DND-41 (cell line): ENCODE results near the gene HGD.
"Not testable (repeated sequence)": the region's sequence is repeated elsewhere in the genome, so short reads cannot be mapped to it uniquely, and the experiment has no call there.

Source experiments
- ATAC-seq: fragments of 200-7000 bp; cut with Tn5 transposase; 3 replicates; pipeline ENCODE4 v1.9.1; 2021; ENCODE audit warnings: low read depth; ENCODE audit not compliant: insufficient read depth
- DNase-seq: peaks from one replicate; pipeline ENCODE4 v3.0.0-alpha.2; 2020
- H2AFZ ChIP-seq: 2 replicates; pipeline ENCODE4 v1.6.0; 2012; ENCODE audit warnings: low read depth, low read length
- H3K27ac ChIP-seq: 2 replicates; pipeline ENCODE4 v1.5.1; 2012; ENCODE audit warnings: low read length, inconsistent platforms
- H3K27me3 ChIP-seq: fragments of 200-600 bp; sonication (generic); 2 replicates; pipeline ENCODE4 v1.6.0; 2012; ENCODE audit warnings: low read length, mild to moderate bottlenecking, inconsistent platforms; ENCODE audit not compliant: insufficient read depth, poor library complexity
- H3K36me3 ChIP-seq: 2 replicates; pipeline ENCODE4 v1.5.1; 2012; ENCODE audit warnings: low read length, inconsistent platforms; ENCODE audit not compliant: insufficient read depth
- H3K4me1 ChIP-seq: 2 replicates; pipeline ENCODE4 v1.5.1; 2012; ENCODE audit warnings: mild to moderate bottlenecking, low read length; ENCODE audit not compliant: insufficient read depth
- H3K4me2 ChIP-seq: 2 replicates; pipeline ENCODE4 v1.6.0; 2012; ENCODE audit warnings: mild to moderate bottlenecking, moderate library complexity, low read length, inconsistent platforms; ENCODE audit not compliant: insufficient read depth
- H3K4me3 ChIP-seq, 2 experiments: fragments of 200-600 bp in 1 of 2; shearing (Covaris generic) in 1 of 2; 2 replicates each; pipeline ENCODE4 v1.5.1; 2012 to 2016; ENCODE audit warnings: inconsistent platforms in 2 of 2, low read length in 2 of 2, mild to moderate bottlenecking in 2 of 2, low read depth in 1 of 2, moderate library complexity in 1 of 2
- H3K79me2 ChIP-seq: 2 replicates; pipeline ENCODE4 v1.6.0; 2012; ENCODE audit warnings: low read length, inconsistent platforms; ENCODE audit not compliant: insufficient read depth
- H3K9ac ChIP-seq: 2 replicates; pipeline ENCODE4 v1.6.0; 2012; ENCODE audit warnings: low read depth, mild to moderate bottlenecking, inconsistent platforms, low read length, moderate library complexity
- H3K9me3 ChIP-seq: 2 replicates; pipeline ENCODE4 v1.5.1; 2012; ENCODE audit warnings: low read length, moderate library complexity, mild to moderate bottlenecking, inconsistent platforms; ENCODE audit not compliant: insufficient read depth, severe bottlenecking
- H4K20me1 ChIP-seq: 2 replicates; pipeline ENCODE4 v1.6.0; 2012; ENCODE audit warnings: low read length; ENCODE audit not compliant: insufficient read depth
- EZH2 ChIP-seq: IDR thresholded peaks from 3 replicates; pipeline ENCODE4 v1.6.1; 2012; ENCODE audit warnings: borderline replicate concordance, low read depth, mild to moderate bottlenecking, moderate library complexity, low read length, inconsistent platforms; ENCODE audit not compliant: severe bottlenecking
- TF ChIP-seq, protein P1 (sequence below): IDR thresholded peaks from 2 replicates; pipeline ENCODE4 v1.5.1; 2012; ENCODE audit warnings: borderline replicate concordance, low read length, moderate library complexity, mild to moderate bottlenecking; ENCODE audit not compliant: poor library complexity, severe bottlenecking; ENCODE audit errors: extremely low read depth

Gene HGD

DNA sequence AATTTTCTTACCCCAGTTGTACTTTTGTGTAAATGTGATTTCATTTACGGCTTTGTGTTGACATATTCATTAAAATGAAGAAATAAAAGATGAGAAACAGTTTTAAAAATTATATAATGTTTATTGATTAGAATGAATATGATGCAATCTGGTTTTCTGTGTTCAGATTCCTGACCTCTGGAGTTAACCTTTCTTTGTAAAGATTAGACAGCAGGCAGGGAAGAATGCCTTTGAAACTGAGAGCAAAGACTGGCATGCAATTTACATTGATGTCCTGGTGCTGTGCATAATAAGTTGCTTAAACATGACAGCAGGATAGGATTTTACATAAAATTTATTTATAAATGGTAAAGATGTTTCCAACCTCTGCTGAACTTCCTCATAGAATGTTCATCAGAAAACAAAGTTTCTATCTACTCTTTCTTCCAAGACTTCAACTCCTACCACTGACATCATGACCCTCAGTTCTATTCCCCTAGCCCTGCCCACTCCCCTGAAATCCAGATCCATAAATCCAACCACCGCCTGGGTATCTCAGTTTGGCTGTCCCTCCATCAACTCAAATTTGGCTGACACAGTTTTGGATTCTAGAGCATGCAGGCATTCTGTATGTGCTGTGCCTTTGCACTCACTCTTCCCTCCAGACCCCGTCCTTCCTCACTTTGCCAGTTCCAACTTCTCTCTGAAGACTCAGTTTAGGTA lies 1.7 kb downstream of the HGD start:
- H3K4me1 ChIP-seq = no peaks in the 10 kb centered on the region
- H3K9me3 ChIP-seq = no peaks in the 10 kb centered on the region
- H3K79me2 ChIP-seq = no peaks in the 10 kb centered on the region
- no peaks in the 10 kb centered on the region for H4K20me1 ChIP-seq
- ATAC-seq (no peak), DNase-seq (no peak)
- TF ChIP-seq, protein P1, sequence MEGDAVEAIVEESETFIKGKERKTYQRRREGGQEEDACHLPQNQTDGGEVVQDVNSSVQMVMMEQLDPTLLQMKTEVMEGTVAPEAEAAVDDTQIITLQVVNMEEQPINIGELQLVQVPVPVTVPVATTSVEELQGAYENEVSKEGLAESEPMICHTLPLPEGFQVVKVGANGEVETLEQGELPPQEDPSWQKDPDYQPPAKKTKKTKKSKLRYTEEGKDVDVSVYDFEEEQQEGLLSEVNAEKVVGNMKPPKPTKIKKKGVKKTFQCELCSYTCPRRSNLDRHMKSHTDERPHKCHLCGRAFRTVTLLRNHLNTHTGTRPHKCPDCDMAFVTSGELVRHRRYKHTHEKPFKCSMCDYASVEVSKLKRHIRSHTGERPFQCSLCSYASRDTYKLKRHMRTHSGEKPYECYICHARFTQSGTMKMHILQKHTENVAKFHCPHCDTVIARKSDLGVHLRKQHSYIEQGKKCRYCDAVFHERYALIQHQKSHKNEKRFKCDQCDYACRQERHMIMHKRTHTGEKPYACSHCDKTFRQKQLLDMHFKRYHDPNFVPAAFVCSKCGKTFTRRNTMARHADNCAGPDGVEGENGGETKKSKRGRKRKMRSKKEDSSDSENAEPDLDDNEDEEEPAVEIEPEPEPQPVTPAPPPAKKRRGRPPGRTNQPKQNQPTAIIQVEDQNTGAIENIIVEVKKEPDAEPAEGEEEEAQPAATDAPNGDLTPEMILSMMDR = no peak
- no peak for TF ChIP-seq EZH2
- H2AFZ ChIP-seq = no peak overlapping the region
- H3K4me3 ChIP-seq = no peak overlapping the region
- H3K36me3 ChIP-seq = no peaks in the 10 kb centered on the region
- H3K9ac ChIP-seq = no peak overlapping the region
- no peak overlapping the region for H3K27ac ChIP-seq
- no peaks in the 10 kb centered on the region for H3K27me3 ChIP-seq
- H3K4me2 ChIP-seq = no peak overlapping the region

DNA sequence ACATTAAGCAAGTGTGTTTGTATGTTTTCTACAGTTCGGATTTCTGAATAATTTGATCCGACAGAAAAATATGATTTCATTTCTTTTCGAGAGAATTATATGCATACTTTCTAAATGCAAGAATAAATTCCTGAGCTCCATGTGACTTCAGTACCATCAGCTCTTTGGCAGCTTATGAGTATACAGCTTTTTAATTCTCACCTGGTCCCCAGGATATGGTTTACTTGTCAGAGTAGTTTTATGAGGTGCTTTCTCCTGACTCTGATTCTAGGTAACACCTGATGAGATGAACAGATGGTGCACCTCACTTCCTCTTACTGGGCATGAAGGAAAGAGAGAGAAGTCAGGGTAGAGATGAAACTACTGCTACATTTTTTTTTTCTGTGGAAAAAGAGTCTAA lies 3.1 kb downstream of the HGD start:
- DNase-seq = no peak
- H4K20me1 ChIP-seq = no peaks in the 10 kb centered on the region
- no peak overlapping the region for H3K4me3 ChIP-seq
- H3K27me3 ChIP-seq = no peaks in the 10 kb centered on the region
- no peak for TF ChIP-seq EZH2
- TF ChIP-seq, protein P1 = no peak
- no peak overlapping the region for H3K27ac ChIP-seq
- H2AFZ ChIP-seq = no peak overlapping the region
- H3K4me1 ChIP-seq = no peaks in the 10 kb centered on the region
- H3K9ac ChIP-seq = no peak overlapping the region
- no peaks in the 10 kb centered on the region for H3K79me2 ChIP-seq
- no peak for ATAC-seq
- no peak overlapping the region for H3K4me2 ChIP-seq
- no peaks in the 10 kb centered on the region for H3K9me3 ChIP-seq
- no peaks in the 10 kb centered on the region for H3K36me3 ChIP-seq

DNA sequence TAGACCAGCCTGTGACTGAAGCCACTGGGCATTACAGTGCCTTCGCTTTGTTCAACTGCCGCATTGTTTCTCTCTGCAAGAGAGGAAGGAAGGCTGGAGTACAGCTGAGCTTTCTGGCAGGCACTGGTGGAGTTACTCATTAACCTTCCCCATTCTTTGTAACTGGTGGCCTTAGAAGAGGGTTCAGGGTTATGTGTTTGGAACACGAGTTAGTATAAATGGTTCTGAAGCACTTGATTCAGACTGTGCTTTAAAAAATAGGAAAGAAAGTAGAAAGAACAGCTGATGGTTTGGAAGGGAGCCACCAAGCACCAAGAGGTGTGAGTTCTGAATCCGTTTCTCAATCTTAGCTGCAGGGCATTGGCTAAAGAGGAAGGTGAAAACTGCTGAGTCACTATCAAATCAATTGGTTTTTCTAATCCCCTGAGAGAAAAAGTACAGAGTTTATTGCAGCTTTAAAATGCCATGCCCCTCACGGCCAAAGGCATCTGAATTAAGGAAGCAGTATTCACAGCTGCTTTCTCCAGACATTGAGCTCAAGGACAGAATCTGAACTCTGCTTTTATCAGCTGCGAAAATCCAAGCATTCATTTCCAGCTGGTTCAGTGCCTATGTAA lies 3.6 kb downstream of the HGD start:
- Histone ChIP-seq H3K4me2 (no peak overlapping the region), H2AFZ (no peak overlapping the region), H3K27me3 (no peaks in the 10 kb centered on the region), H3K4me3 (no peak overlapping the region), H3K36me3 (no peaks in the 10 kb centered on the region), H3K79me2 (no peaks in the 10 kb centered on the region), H3K9me3 (no peaks in the 10 kb centered on the region), H4K20me1 (no peaks in the 10 kb centered on the region), H3K27ac (no peak overlapping the region), H3K4me1 (no peaks in the 10 kb centered on the region), H3K9ac (no peak overlapping the region)
- no peak for DNase-seq
- TF ChIP-seq, protein P1 = no peak
- TF ChIP-seq EZH2 = no peak
- ATAC-seq = no peak

DNA sequence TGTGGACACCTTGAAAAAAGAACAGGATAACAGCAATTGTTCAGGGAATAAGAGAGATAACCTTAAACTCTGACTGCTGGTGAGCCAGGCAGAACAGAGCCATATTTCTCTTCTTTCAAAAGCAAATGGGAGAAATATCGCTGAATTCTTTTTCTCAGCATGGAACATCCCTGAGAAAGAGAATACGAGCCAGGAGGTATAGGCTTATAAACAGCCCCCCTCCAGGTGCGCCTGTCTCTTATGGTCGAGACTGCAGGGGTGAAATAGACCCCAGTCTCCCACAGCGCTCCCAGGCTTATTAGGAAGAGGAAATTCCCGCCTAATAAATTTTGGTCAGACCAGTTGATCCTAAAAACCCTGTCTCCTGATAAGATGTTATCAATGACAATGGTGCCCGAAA lies 4.8 kb downstream of the HGD start:
- H3K9ac ChIP-seq, DNase-seq, H3K79me2 ChIP-seq, H3K4me2 ChIP-seq, H3K4me3 ChIP-seq, ATAC-seq, H2AFZ ChIP-seq, H3K27me3 ChIP-seq, H4K20me1 ChIP-seq, H3K9me3 ChIP-seq, H3K4me1 ChIP-seq, H3K27ac ChIP-seq, H3K36me3 ChIP-seq: not testable (repeated sequence)
